ENCODE results near the gene STX4.

The STX4 gene

GRCh38 chr16:31032736-31033708 is at the start of gene STX4:
TSS of gene STX4 (plus strand) at chr16:31033558. CDS start at chr16:31033806, 248 bp downstream.
- peak; percentile 95 to 97 for DNase-seq

DNA sequence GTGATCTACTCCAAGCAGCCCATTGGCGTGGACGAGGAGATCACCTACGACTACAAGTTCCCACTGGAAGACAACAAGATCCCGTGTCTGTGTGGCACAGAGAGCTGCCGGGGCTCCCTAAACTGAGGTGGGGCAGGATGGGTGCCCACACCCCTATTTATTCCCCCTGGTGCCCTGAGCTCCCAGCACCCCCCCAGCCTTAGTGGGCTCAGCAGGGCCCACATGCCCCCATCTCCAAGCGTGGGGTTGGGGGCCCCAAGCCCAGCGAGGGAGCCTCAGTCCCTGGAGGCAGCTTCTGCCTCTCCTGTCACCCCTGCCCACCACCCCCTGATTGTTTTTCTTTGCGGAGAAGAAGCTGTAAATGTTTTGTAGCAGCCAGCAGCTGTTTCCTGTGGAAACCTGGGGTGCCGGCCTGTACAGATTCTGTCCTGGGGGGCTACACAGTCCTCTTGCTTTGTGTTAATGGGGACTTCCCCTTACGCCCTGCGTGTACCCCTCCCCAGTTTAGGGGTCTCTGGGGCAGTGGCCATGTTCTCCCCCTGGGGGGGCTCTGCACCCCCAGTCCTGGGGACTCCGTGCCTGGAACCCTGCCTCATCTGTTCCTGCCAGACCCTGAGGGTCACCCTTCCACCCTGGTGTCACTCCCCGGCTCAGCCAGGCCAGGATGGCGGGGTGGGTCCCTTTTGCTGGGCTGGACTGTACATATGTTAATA is 49.3 kb upstream of the STX4 start:
- no peak for DNase-seq

DNA sequence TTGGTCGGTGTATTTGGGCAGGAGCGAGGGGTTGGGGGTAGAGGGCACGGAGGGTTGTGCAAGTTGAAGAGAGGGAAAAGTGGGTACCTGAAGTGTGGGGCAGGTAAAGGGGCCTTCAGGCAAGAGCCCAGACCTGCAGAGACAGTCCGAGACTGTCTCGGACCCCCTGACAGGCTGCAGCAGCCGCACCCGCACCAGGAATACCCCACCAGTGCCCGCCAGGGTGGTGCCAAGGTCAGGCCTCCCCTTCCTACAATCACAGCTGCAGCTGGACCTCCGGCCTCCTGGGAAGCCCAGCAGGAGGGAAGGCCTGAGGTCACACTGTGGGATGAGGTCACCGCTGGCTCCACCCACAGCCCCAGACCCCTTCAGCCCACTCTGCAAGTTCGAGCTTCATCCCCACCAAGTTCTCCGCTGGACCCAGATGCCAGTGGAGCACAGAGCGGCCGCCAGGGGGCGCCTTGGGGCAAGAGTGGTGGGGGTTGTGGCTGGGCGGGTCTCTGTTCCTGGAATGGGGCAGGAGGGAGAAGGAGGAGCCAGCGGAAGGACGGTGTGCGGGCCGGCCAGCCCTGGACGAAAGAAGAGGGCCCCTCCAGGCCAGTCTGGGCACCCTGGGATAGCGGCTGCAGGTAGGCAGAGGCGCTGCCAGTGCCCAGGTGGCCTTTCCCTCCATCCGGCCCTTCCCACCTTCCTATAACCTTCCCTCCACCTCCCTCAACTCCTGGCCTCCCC is 48.5 kb upstream of the STX4 start, which contains the start of gene HSD3B7:
HSD3B7 (plus strand) TSS at position 539 of the 732 bp plus-strand sequence. CDS start 452 bp downstream, outside the sequence.
- peak; percentile 90 to 92 for DNase-seq

DNA sequence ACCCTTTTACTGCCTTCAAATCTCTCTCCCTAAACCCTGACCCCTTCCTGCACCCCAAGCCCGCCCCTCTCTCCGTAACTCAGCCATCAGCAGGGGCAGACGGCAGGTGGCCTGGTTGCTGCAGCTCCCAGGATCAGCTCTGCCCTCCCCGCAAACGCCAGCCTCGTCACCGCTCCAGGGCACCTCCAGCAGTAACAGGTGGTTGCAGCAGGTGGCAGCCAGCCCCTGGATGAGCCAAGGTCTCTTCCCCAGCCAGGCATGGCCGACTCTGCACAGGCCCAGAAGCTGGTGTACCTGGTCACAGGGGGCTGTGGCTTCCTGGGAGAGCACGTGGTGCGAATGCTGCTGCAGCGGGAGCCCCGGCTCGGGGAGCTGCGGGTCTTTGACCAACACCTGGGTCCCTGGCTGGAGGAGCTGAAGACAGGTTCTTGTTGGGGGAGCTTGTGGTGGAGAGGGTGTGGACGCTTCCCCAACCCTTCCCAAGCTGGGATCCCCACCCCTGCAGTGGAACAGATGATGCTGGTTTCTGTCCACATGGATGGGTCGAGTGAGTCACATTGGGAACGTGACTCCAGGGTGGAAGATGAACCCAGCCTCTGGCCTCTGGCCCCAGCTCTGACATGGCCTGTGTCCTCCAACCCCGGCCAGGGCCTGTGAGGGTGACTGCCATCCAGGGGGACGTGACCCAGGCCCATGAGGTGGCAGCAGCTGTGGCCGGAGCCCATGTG is 47.8 kb upstream of the STX4 start:
- DNase-seq: no peak

DNA sequence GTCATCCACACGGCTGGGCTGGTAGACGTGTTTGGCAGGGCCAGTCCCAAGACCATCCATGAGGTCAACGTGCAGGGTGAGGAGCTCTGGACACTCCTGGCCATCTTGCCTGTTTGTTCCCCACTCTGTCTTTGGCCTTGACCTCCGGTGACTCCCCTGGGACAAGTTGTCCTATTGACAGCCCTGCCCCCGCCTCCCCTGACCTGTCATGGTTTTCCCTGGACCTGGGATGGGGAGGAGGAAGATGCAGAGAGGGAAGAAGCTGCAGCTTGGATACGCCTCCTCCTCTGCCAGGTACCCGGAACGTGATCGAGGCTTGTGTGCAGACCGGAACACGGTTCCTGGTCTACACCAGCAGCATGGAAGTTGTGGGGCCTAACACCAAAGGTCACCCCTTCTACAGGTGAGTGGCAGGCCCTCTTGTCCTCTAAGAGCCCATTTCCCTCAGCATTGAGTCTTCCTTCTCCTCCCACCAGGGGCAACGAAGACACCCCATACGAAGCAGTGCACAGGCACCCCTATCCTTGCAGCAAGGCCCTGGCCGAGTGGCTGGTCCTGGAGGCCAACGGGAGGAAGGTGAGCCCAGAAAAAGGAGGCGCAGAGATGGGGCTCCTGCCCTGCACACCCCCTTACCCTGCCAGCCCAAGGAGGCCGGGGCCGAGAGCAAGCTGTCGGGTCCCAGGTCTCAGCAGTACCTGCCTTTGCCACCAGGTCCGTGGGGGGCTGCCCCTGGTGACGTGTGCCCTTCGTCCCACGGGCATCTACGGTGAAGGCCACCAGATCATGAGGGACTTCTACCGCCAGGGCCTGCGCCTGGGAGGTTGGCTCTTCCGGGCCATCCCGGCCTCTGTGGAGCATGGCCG is 47.0 kb upstream of the STX4 start:
- no peak for DNase-seq

- DNase-seq: no peak
Observed at GRCh38 chr16:30987581-30988190, 45.7 kb upstream of the STX4 start.

GRCh38 chr16:30989469-30990047 is 43.8 kb upstream of the STX4 start:
- DNase-seq: no peak

DNA sequence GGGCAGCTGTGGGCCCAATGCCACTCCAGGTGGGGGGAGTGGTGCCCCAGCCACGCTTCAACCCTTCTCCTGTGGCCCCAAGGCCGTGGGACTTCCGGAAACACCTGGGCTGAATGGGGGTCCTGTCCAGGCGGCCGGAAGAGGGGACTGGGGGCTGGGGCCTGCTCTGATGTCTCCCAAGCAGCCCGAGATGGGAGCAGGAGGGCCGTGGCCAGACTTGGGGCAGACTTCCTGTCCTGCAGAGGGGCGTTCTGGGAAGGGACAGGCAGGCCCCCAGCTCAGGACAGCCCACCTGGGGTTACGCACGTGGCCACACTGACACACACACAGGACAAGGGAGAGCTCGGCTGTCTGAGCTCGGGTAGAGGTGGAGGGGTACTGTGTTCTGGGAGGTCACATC is 43.3 kb upstream of the STX4 start:
- no peak for DNase-seq

DNA sequence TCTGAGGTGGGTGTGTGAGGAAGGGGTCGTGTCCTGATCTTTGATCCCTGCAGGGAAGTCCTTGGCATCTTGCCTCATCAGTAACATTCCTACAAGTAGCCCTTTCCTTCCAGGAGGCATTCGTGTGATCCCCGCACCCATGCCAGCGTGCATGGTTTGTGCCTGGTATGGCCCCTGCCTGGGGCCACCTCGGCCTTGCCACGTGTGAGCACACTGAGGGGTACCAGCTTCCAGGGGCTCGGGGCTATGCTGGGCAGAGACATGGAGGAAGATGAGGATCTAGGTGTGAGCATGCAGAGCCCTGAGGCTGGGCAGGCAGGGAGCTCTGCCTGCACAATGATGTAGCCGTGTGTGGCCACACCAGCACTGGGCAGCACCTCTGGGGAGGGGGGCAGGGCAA is 42.3 kb upstream of the STX4 start:
- no peak for DNase-seq

- DNase-seq: no peak
Observed at GRCh38 chr16:30992276-30992780, 41.0 kb upstream of the STX4 start.

- DNase-seq: no peak
Observed at GRCh38 chr16:30992931-30993816, 40.2 kb upstream of the STX4 start.

- DNase-seq: no peak
Observed at GRCh38 chr16:30995927-30996323, 37.4 kb upstream of the STX4 start.

DNA sequence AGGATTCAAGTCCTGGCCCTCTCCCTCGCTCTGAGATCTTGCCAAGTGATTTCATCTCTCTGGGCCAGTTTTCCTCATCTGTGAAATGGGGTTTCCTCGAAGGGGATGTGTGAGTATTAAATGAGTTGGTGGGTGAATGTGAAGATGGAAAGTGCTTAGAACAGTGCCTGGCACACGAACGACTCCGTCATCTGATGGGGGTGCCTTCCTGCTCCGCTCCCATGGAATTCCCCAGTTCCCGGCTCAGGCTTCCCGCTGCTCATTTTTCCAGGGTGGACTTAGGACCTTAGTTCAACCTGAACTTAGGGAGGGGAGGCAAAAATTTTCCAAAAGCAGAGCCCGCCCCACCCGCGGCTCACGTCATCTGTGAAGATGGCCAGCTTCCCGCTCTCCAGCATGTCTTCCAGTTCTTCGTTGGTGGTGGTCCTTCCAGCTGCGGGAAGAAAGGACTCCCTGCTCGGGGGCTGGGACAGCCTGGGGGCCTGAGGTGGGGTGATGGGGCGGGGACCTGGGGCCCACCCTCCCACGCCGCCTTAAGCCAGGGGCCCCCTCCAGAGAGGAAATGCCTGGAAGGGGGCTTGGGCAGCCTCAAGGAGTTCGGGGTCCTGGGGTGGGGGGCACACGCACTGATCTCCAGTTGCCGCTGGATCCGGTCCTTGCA is 36.9 kb upstream of the STX4 start:
- no peak for DNase-seq

DNA sequence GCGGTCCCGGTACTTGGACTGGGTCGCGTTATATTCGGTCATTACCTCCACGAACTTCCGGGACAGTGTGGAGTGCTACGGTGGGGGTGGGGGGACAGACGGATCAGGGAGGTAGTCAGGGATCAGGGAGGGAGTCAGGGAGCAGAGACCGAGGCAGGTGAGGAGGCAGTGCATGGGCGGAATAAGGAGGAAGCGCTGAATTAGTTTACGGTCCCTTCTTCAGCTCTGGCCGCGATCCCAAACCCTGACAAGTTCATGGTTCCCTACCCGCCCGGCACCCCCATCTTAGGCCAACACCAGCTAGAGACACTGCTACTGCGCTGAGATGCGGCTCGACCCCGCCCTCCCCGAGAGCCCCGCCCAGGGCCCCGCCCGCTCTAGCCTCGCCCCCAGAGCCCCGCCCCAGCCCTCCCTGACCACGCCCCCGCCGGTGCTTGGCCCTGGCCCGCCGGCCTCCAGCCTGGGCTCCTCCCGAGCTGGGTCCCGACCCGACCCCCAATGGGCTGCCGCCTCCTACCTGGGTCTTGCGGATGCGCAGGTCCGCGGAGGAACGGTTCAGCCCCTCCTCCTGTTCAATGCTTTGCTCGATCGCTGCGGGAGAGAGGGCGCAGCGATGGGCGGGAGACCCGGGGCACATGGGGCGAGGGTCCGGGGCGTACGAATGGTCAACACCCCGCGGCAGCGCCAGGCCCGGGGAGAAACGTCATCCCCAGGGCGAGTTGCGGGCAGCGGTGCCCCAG is 36.2 kb upstream of the STX4 start:
- DNase-seq: peak; percentile 86 to 90

DNA sequence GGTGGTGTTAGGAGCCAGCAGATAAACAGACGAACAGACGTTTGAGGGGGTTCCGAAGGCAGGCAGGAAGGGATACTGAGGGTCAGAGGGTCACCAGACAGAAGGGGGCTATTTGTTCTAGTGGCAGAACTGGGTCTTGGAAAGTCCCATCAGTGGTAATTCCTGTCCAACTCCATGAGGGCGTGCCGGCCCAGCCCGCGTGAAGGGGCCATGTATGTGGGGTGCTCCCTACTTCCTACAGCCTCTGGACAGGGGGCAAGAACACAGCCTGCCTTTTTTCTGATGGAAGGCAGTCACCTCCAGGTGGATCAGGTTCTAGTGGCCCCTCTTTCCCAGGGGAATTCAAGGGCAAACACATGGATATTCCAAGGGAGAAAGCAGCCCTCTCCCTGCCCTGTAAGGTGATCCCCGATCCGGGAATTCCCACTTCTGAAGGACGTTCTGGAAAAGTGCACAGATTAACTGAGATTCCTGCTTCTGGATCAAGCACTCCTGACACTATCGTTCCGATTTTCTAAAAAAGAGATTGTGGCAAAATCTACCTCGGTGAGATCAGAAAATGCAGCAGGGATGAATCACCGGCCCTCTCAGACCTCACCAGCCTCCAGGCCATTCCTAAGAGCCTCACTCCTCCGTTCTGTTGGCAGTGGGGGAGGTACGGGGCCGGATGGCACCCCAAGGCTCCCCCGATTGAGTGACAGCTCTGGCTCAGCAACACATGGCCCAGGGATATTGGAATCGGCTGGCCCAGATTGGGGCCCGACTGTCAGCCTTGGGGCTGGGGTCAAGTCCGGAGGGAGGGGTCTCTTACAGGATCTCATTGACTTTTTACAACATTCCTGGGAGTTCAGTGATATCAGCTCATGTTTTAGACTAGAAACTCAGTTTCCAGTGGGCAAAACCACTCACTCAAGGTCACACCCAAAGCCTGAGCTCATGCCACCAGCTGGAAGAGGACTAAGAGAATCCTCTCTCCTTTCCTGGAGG is 35.3 kb upstream of the STX4 start:
- no peak for DNase-seq
